Left lung (tissue), 10 donors: ENCODE results near the gene YPEL5. TPM values are rescaled to one million over a fixed set of nuclear protein-coding genes. Genes with fewer than 3 reads are reported as not detected.

Source experiments
- ATAC-seq: fragments of 200-7000 bp; cut with Tn5 transposase; one replicate; pipeline ENCODE4 v1.9.1; 2020; ENCODE audit warnings: moderate library complexity
- DNase-seq, 4 donors: peaks; one replicate each; pipeline ENCODE4 v3.0.0-alpha.2; 2013 to 2020
- H3K27ac ChIP-seq, 2 donors: fragments of 200-600 bp; sonication (generic) in 1 of 2; one replicate each; pipeline versions ENCODE4 v1.5.0 to v1.8.0; 2020 to 2021
- H3K27me3 ChIP-seq, 2 donors: fragments of 200-600 bp; sonication (generic) in 1 of 2; one replicate each; pipeline versions ENCODE4 v1.5.0 to v1.8.0; 2020 to 2021
- H3K36me3 ChIP-seq, 2 donors: fragments of 200-600 bp; sonication (generic) in 1 of 2; one replicate each; pipeline versions ENCODE4 v1.5.0 to v1.8.0; 2020 to 2021
- H3K4me1 ChIP-seq, 2 donors: fragments of 200-600 bp; one replicate each; pipeline ENCODE4 v1.8.0; 2021
- H3K4me3 ChIP-seq, 2 donors: fragments of 200-600 bp; sonication (generic) in 1 of 2; one replicate each; pipeline versions ENCODE4 v1.5.0 to v1.8.0; 2020 to 2021; ENCODE audit warnings: mild to moderate bottlenecking in 1 of 2
- H3K9me3 ChIP-seq, 2 donors: fragments of 200-600 bp; sonication (generic) in 1 of 2; one replicate each; pipeline versions ENCODE4 v1.5.0 to v1.8.0; 2020 to 2021
- intact Hi-C, 2 donors: fragments of 100-400 bp; cut with DNase I; formaldehyde crosslinking; loops; one replicate each; pipeline versions ENCODE4 v1.11.2 to v1.14.2; 2022
- polyA plus RNA-seq, 6 donors: library from polyadenylated mRNA; unstranded; fragments of 120-200 nt; gene quantifications; one replicate each; pipeline ENCODE4 v1.2.1, GENCODE V29; 2013; ENCODE audit not compliant: insufficient read length in 6 of 6
- total RNA-seq, 2 donors: library from RNA; stranded (reverse); fragmentation: NEBNext Ultra II Directional; extraction: Animal tissue kit (Norgen Biotek cat#: 25700); gene quantifications; one replicate each; pipeline ENCODE4 v1.2.1, GENCODE V29; 2021
- TF ChIP-seq, protein P1 (sequence below), 2 donors: fragments of 200-600 bp; sonication (generic) in 1 of 2; IDR thresholded peaks; one replicate each; pipeline versions ENCODE4 v1.5.0 to v1.8.0; 2021; ENCODE audit warnings: antibody characterized with exemption in 2 of 2
- donor health status: DM: no; HTN: yes; CAD: no.
- donor health status: DM: no; HTN: no; CAD: no.

The YPEL5 gene
- total and polyA plus RNA-seq, 8 donors: 58.5 to 118 (median 95.3) TPM

DNA sequence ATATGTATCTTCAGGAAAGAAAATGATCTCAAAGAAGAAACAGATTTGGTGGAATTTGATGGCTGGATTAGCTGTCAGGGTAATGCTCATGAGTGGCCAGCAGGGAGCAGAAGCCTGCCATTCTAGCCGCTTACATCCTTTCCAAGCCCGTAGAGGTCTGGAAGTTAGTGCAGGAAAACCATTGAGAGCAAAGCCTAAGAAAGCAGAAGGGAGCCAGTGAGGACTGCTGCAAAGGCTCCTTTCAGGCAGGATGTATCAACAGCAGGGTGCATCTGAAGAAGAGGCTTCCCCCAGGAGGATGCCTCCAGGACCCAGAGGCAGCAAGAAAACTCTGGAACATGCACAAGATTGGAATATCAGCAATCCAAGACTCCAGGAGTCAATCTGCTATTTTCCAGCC, 61.6 kb downstream of the YPEL5 start:
- Histone ChIP-seq H3K9me3 (no peaks in the 10 kb centered on the region), H3K36me3 (no peaks in the 10 kb centered on the region), H3K4me1 (peaks cover 4 to 14% of the 10 kb centered on the region in 2 donors), H3K4me3 (no peak overlapping the region), H3K27ac (no peak overlapping the region), H3K27me3 (no peaks in the 10 kb centered on the region)
- TF ChIP-seq, protein P1, sequence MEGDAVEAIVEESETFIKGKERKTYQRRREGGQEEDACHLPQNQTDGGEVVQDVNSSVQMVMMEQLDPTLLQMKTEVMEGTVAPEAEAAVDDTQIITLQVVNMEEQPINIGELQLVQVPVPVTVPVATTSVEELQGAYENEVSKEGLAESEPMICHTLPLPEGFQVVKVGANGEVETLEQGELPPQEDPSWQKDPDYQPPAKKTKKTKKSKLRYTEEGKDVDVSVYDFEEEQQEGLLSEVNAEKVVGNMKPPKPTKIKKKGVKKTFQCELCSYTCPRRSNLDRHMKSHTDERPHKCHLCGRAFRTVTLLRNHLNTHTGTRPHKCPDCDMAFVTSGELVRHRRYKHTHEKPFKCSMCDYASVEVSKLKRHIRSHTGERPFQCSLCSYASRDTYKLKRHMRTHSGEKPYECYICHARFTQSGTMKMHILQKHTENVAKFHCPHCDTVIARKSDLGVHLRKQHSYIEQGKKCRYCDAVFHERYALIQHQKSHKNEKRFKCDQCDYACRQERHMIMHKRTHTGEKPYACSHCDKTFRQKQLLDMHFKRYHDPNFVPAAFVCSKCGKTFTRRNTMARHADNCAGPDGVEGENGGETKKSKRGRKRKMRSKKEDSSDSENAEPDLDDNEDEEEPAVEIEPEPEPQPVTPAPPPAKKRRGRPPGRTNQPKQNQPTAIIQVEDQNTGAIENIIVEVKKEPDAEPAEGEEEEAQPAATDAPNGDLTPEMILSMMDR (IDR thresholded peaks at IDR 0.05): peak; percentile 83 to 92
- DNase-seq (peak in 2 of 4 donors; percentile 53 to 79), ATAC-seq (peak; percentile 93)
- intact Hi-C loops: loop anchor here (5.0 to 10.0 kb wide), 2 partner anchors 496 to 499 kb away; no protein-coding TSS in a partner anchor

DNA sequence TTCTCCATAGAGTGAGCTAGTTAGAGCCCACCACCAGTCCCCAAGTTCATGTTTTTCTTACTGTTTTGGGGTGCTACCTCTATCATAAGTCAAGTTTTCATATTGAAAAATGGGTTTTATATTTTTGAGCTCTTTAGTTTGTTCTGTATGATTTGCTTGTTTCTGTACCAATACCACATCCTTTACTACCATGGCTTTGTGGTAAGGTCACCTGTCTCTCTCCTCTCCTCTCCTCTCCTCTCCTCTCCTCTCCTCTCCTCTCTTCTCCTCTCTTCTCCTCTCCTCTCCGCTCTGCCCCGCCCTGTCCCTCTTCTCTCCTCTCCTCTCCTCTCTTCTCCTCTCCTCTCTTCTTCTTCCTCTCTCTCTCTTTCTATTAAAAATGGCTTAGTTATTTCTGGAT, 62.4 kb downstream of the YPEL5 start:
- intact Hi-C loops: loop anchor here (5.0 to 10.0 kb wide), 2 partner anchors 496 to 498 kb away; no protein-coding TSS in a partner anchor

More for the DNA sequence above, 62.4 kb downstream of the YPEL5 start:
- TF ChIP-seq, protein P1 (IDR thresholded peaks at IDR 0.05): no peak
- DNase-seq (no peak), ATAC-seq (no peak)
- H3K4me1 ChIP-seq: peaks cover 4 to 14% of the 10 kb centered on the region in 2 donors
- H3K27ac ChIP-seq: no peak overlapping the region
- H3K36me3 ChIP-seq: no peaks in the 10 kb centered on the region
- no peak overlapping the region for H3K4me3 ChIP-seq
- no peaks in the 10 kb centered on the region for H3K9me3 ChIP-seq
- no peaks in the 10 kb centered on the region for H3K27me3 ChIP-seq

Other genes with a start within 250 kb of the YPEL5 start
- under 1 TPM; 0.65 to 0.70 TPM for gene ALK, start 225.4 kb upstream of the YPEL5 start, total RNA-seq
- gene ALK, start 225.4 kb upstream of the YPEL5 start, polyA plus RNA-seq: under 1 TPM in 4 of 6 donors, not detected in 2; 0.06 to 0.15 (median 0.07) TPM
- gene LBH, start 84.5 kb downstream of the YPEL5 start, total RNA-seq: 100 to 1,000 TPM; 119 to 256 TPM
- gene LBH, start 84.5 kb downstream of the YPEL5 start, polyA plus RNA-seq: 100 to 1,000 TPM in 4 of 6 donors, 10 to 100 TPM in 2; 93.6 to 185 (median 118) TPM